Spleen (tissue), 7 donors: ENCODE data around the gene SLC9C1.

ENCODE experiments used
- CTCF ChIP-seq, 11 experiments: fragments of 200-600 bp in 7 of 11; fragments of 450-650 bp in 4 of 11; sonication (generic) in 4 of 11; IDR thresholded peaks in 8 of 11; conservative IDR thresholded peaks in 3 of 11; 1 replicate in 7 of 11; 2 replicates in 4 of 11; pipeline versions ENCODE4 v1.4.0 to v1.8.0; 2016 to 2021; ENCODE audit warnings: antibody characterized with exemption in 11 of 11, inconsistent platforms in 4 of 11, mild to moderate bottlenecking in 1 of 11
- POLR2AphosphoS5 ChIP-seq, 3 donors: sonication (generic); formaldehyde crosslinking; IDR thresholded peaks; one replicate each; pipeline ENCODE4 v1.5.1; 2017; ENCODE audit warnings: antibody characterized with exemption in 3 of 3
- donor health status: DM: no; HTN: no; CAD: no; lungs with moderate emphysema.
- donor health status: DM: no; HTN: no; CAD: no.
- donor health status: DM: no; HTN: no; CAD: no.

- no peak for TF ChIP-seq CTCF (IDR thresholded peaks at IDR 0.05 in 8 of 11, conservative IDR thresholded peaks at IDR 0.05 in 3 of 11)
- TF ChIP-seq POLR2AphosphoS5 (IDR thresholded peaks at IDR 0.05): no peak
Measured at GRCh38 chr3:112321867-112322652, 28.0 kb upstream of the SLC9C1 start.
